Activated T-cell treated with anti-CD3 and anti-CD28 coated beads, Interleukin-2, amount 50 U/mL, for 72 hours (primary cell): ENCODE results near the gene BTN2A1. TPM values are rescaled to one million over a fixed set of nuclear protein-coding genes. Genes with fewer than 3 reads are reported as not detected.

Experiments used
- ATAC-seq, 2 donors: fragments of 150-1000 bp; cut with Tn5 transposase; replicated peaks in 1 of 2; 2 replicates each; pipeline ENCODE4 v1.10.0; 2021; ENCODE audit warnings: moderate library complexity in 2 of 2, mild to moderate bottlenecking in 1 of 2
- DNase-seq, 2 donors: peaks; one replicate each; pipeline ENCODE4 v3.0.0; 2021 to 2022; ENCODE audit warnings: mixed read lengths in 1 of 2
- H3K27ac Mint-ChIP-seq: one replicate; pipeline ENCODE4 v1.8.0; 2022; ENCODE audit warnings: mild to moderate bottlenecking, moderate library complexity, mixed read lengths
- H3K27me3 Mint-ChIP-seq: one replicate; pipeline ENCODE4 v1.8.0; 2022; ENCODE audit warnings: low read depth, mixed read lengths
- H3K36me3 Mint-ChIP-seq, 2 donors: one replicate each; pipeline ENCODE4 v1.8.0; 2022; ENCODE audit warnings: mixed read lengths in 2 of 2, mild to moderate bottlenecking in 1 of 2; ENCODE audit not compliant: insufficient read depth in 2 of 2
- H3K4me1 Mint-ChIP-seq: one replicate; pipeline ENCODE4 v1.8.0; 2022; ENCODE audit warnings: low read depth, mixed read lengths
- H3K4me3 Mint-ChIP-seq, 2 donors: one replicate each; pipeline ENCODE4 v1.8.0; 2022; ENCODE audit warnings: mild to moderate bottlenecking in 2 of 2, mixed read lengths in 2 of 2, moderate library complexity in 2 of 2
- H3K9me3 Mint-ChIP-seq, 2 donors: one replicate each; pipeline ENCODE4 v1.8.0; 2022; ENCODE audit warnings: mixed read lengths in 2 of 2
- total RNA-seq, 2 donors: library from RNA; stranded (reverse); gene quantifications; one replicate each; pipeline ENCODE4 v1.2.3, GENCODE V29; 2022

The BTN2A1 gene
- total RNA-seq, 2 donors from 2014 or later = 24.3 to 25.7 TPM

DNA sequence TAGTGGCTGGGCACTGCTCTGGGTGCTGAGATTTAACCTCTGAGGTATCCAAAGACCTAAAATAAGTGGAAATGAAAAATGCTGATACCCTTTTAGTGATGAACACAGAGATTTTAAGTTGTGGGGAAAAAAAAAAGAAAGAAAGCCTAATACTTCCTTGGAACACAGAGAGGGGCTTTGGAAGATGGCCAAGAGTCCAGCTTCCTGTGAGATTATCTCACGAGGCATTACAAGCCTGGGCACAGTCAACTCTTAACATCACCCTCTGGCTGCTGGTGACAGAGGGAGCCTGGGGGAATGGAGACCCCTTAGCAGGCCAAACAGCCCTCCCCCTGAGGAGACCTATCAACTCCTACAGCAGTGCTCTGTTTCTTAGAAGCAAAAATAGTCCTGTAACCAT is 19.7 kb downstream of the BTN2A1 start:
- peak overlapping the region in 1 of 2 donors; percentile 42 for H3K4me3 Mint-ChIP-seq
- no peak overlapping the region for H3K27ac Mint-ChIP-seq
- peaks cover 7 to 17% of the 10 kb centered on the region in 2 donors for H3K36me3 Mint-ChIP-seq
- H3K4me1 Mint-ChIP-seq = peaks cover 49% of the 10 kb centered on the region
- no peak for DNase-seq
- H3K9me3 Mint-ChIP-seq = peaks cover 3 to 4% of the 10 kb centered on the region in 2 donors
- H3K27me3 Mint-ChIP-seq = no peaks in the 10 kb centered on the region
- no peak for ATAC-seq

DNA sequence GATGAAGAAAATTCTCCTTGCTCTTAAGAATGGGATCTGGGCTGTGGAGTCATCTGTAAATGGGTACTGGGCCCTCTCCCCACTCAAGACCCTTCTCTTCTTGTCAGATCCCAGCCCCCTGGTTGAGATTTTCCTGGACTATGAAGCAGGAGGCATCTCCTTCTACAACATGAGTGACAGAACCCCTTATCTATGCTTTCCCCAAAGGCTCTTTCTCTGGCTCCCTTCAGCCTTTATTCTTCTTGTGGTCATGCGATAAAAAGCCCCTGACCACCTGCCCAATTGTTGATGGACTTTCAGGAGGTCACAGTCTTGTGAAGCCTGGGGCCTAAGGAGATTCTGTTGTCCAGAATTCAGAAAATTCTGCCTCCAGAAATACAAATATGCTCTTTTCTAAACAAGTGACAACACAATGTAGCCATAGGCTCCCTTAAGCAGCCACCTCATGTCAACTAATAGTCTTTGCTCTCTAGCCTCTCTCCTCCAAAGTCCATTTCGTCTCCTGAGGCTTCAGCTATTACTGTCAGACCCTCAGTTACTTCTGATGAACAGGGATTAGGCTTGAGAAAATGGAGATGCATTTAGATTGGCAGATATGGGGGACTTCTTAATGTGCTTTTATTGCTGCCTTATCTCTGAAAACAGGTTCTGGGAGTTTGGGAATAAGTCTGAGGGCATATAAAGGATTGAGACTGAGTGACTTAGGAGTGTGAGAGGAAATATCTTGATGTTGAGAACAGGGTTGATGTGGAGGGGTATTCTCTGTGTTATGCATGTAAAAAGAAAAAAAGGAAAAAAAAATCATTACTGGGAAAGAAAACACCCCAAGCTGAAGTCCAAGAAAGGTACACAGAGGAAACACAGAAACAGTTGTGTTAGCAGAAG is 20.6 kb downstream of the BTN2A1 start:
- Mint-ChIP-seq H3K27ac (no peak overlapping the region), H3K4me1 (peaks cover 40% of the 10 kb centered on the region), H3K36me3 (peaks cover 3 to 13% of the 10 kb centered on the region in 2 donors), H3K27me3 (no peaks in the 10 kb centered on the region), H3K4me3 (no peak overlapping the region), H3K9me3 (no peaks in the 10 kb centered on the region)
- DNase-seq (no peak), ATAC-seq (no peak)

DNA sequence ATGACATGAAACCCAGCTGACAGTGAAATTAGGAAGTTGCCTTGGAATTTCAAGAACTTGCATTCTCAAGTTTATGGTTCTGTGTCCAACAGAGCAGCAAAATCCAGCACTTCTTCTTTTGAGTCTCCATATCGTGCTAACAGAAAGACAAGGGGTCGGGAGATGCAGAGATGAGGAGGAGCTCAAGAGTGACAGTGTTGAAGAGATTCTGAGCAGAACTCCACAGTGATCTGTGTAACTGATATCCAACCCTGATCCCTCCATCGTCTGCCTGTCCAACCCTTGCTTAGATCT is 21.2 kb downstream of the BTN2A1 start:
- peaks cover 35% of the 10 kb centered on the region for H3K4me1 Mint-ChIP-seq
- H3K27me3 Mint-ChIP-seq = no peaks in the 10 kb centered on the region
- DNase-seq = no peak
- no peak overlapping the region for H3K27ac Mint-ChIP-seq
- H3K36me3 Mint-ChIP-seq = peaks cover 3 to 11% of the 10 kb centered on the region in 2 donors
- no peaks in the 10 kb centered on the region for H3K9me3 Mint-ChIP-seq
- ATAC-seq = no peak
- H3K4me3 Mint-ChIP-seq = no peak overlapping the region

DNA sequence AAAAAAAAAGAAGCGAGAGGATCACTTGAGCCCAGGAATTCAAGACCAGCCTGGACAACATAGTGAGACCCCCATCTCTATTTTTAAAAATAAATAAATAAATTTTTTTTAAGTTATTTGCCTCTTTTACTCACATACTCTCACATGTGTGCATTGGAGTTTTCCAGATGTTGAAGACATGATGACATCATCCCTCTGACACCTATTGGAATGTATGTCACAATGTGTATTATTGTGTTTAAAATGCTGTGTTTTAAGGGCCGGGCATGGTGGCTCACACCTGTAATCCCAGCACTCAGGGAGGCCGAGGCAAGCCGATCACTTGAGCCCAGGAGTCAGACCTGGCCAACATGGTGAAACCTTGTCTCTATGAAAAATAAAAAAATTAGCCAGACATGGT is 24.6 kb downstream of the BTN2A1 start:
- no peak overlapping the region for H3K4me3 Mint-ChIP-seq
- peaks cover 0 to 2% of the 10 kb centered on the region in 2 donors for H3K9me3 Mint-ChIP-seq
- H3K27ac Mint-ChIP-seq = no peak overlapping the region
- ATAC-seq = no peak
- no peaks in the 10 kb centered on the region for H3K27me3 Mint-ChIP-seq
- H3K4me1 Mint-ChIP-seq = peaks cover 9% of the 10 kb centered on the region
- no peak for DNase-seq
- peaks cover 0 to 2% of the 10 kb centered on the region in 2 donors for H3K36me3 Mint-ChIP-seq

DNA sequence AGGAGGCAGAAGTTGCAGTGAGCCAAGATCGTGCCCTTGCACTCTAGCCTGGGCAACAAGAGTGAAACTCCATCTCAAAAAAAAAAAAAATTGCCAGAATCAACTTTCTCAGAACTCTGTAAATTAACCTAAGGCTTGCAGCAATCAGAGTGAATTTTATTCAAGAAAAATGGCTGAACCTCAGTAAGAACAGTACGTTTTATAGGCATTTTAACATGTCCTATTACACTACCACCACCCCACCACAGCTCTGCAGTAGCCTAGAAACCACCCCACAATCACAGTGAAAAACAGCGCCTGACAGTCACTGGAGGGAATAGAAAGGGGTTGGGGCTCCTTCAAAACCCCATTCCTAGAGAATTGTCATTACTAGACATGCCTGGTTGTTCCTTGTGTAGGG is 26.0 kb downstream of the BTN2A1 start:
- no peak overlapping the region for H3K27ac Mint-ChIP-seq
- H3K4me3 Mint-ChIP-seq = no peak overlapping the region
- peaks cover 7% of the 10 kb centered on the region for H3K4me1 Mint-ChIP-seq
- no peaks in the 10 kb centered on the region for H3K27me3 Mint-ChIP-seq
- H3K9me3 Mint-ChIP-seq = peaks cover 2 to 8% of the 10 kb centered on the region in 2 donors
- no peak for DNase-seq
- no peak for ATAC-seq
- peaks cover 3 to 4% of the 10 kb centered on the region in 2 donors for H3K36me3 Mint-ChIP-seq

DNA sequence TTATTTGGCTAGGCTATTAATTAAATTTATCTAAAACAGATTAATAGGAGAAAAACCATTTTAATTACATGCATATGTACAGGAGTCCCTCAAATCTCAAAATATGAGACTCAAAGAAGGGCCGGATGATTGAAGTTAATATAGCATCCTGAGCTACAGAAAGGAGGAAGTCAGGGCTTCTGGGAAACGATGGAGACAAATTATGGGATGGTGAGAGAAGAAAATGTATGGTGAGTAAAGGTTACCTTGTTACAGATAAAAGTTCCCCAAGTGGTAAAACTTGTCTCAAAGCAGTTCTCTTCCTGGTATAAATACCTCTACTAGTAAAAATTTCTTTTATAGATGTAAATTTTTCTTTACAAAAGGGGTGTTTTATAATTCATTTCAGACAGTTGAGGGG is 26.4 kb downstream of the BTN2A1 start:
- ATAC-seq (no peak), DNase-seq (no peak)
- Mint-ChIP-seq H3K4me3 (no peak overlapping the region), H3K27me3 (no peaks in the 10 kb centered on the region), H3K9me3 (peaks cover 2 to 8% of the 10 kb centered on the region in 2 donors), H3K27ac (no peak overlapping the region), H3K36me3 (peaks cover 3 to 7% of the 10 kb centered on the region in 2 donors), H3K4me1 (peaks cover 7% of the 10 kb centered on the region)

DNA sequence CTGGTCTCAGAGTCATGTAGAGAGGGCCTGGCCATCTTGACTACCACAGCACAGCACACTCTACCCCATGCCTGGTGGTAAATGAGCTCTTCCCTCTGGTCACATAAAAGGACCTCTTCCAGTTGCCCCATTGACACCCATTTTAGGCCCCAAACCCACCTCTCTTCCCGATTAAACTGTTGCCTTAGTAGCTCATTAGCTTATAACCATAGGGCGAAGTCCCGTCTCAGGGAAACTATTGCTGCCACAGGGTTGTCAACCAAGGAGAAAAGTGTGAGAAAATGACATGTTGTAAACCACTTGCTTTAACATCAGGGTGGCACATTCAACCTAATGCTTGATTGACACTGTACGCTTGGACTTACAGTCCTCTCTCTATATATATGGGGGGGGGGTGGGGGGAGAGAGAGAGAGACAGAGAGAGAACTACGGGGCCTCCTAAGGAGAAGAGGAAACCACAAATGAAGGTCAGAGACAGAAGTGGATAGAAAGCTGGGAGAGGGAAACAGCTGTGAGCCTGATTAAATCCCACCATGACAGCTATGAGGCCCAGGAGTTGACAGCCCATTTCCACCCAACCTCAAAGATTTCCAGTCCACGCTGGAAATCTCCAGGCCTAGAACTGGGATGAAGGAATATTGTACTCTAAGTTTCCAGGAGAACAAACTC is 27.5 kb downstream of the BTN2A1 start:
- peaks cover 3 to 7% of the 10 kb centered on the region in 2 donors for H3K36me3 Mint-ChIP-seq
- ATAC-seq (no peak), DNase-seq (no peak)
- no peak overlapping the region for H3K4me3 Mint-ChIP-seq
- no peaks in the 10 kb centered on the region for H3K27me3 Mint-ChIP-seq
- no peak overlapping the region for H3K27ac Mint-ChIP-seq
- peaks cover 7% of the 10 kb centered on the region for H3K4me1 Mint-ChIP-seq
- peaks cover 2 to 8% of the 10 kb centered on the region in 2 donors for H3K9me3 Mint-ChIP-seq

DNA sequence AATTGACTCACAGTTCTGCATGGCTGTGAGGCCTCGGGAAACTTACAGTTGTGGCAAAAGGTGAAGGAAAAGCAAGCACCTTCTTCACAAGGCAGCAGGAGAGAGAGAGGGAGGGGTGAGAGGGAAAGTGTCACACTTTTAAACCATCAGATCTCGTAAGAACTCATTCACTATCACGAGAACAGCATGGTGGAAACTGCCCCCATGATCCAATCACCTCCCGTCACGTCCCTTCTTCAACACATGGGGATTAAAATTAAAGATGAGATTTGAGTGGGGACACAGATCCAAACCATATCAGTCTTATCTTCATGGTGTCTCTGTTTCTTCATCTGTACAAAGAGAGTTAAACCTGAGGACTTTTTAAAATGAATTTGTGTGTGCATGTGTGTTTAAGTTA is 28.6 kb downstream of the BTN2A1 start:
- DNase-seq = no peak
- peaks cover 10% of the 10 kb centered on the region for H3K4me1 Mint-ChIP-seq
- H3K9me3 Mint-ChIP-seq = peaks cover 2 to 8% of the 10 kb centered on the region in 2 donors
- no peaks in the 10 kb centered on the region for H3K27me3 Mint-ChIP-seq
- H3K36me3 Mint-ChIP-seq = peaks cover 3 to 7% of the 10 kb centered on the region in 2 donors
- H3K4me3 Mint-ChIP-seq = no peak overlapping the region
- no peak for ATAC-seq
- no peak overlapping the region for H3K27ac Mint-ChIP-seq

DNA sequence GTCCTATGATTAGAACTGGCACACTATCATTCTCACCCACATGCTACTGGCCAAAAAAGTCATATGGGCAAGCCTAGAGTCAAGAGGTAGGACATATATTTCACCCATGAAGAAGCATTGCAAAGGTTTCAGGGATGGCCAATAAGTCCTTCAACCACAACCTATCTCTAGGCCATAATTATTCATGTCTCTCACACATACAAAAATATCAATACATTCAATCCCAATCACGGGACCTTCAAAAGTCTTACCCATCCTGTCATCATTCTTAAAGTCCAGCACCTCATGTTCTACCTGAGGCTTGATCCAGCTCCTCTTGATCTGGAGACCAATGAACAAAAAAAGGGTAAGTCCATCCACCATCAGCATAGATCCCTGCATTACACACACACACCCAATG is 29.7 kb downstream of the BTN2A1 start:
- no peak for ATAC-seq
- H3K27me3 Mint-ChIP-seq = no peaks in the 10 kb centered on the region
- no peak for DNase-seq
- peaks cover 3 to 7% of the 10 kb centered on the region in 2 donors for H3K36me3 Mint-ChIP-seq
- no peak overlapping the region for H3K27ac Mint-ChIP-seq
- peaks cover 6% of the 10 kb centered on the region for H3K4me1 Mint-ChIP-seq
- H3K4me3 Mint-ChIP-seq = no peak overlapping the region
- H3K9me3 Mint-ChIP-seq = peaks cover 2 to 8% of the 10 kb centered on the region in 2 donors

DNA sequence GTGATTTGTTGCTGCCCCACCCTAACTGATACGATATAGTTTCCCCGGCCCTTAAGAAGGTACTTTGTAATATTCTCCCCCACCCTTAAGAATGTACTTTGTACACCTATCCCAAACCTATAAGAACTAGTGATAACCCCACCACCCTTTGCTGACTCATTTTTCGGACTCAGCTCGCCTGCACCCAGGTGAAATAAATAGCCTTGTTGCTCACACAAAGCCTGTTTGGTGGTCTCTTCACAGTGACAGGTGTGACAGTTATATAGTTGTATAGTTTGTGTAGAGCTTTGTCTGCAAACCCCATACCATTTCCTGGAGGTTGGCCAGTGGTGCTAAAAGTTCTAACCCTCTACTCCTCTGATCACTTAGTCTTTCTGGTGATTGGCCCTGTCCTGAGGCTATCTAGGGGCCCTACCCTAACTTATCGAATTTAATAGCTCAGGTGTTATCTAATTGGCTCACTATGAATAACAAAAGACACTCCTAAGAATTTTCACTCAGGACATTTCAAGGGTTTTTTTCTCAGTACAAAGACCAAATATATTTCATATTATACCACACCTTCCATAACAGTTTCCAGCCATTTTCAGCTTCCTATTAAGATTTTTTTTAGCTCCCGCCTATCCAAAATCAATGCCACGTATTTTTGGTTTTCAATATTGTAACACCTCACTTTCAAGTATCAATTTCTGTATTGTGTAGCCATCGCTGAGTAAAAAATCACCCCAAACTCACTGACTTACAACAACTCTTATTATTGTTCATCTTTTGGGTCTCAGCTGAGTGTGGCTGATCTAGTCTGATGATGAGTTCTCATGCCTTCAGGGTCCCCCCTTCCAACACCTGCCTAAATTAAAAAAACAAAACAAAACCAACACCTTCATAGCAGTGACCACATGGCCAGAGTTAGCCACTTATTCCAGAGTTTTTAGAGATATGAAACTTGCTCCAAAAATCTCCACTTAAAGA is 32.5 kb downstream of the BTN2A1 start:
- peak overlapping the region; percentile 22 for H3K27ac Mint-ChIP-seq
- H3K27me3 Mint-ChIP-seq = no peaks in the 10 kb centered on the region
- H3K9me3 Mint-ChIP-seq = peaks cover 2 to 8% of the 10 kb centered on the region in 2 donors
- H3K4me1 Mint-ChIP-seq = peaks cover 26% of the 10 kb centered on the region
- DNase-seq (no peak), ATAC-seq (peak in 1 of 2 donors; percentile 75)
- H3K4me3 Mint-ChIP-seq = peak overlapping the region in 1 of 2 donors; percentile 49
- H3K36me3 Mint-ChIP-seq = peaks cover 3 to 7% of the 10 kb centered on the region in 2 donors

DNA sequence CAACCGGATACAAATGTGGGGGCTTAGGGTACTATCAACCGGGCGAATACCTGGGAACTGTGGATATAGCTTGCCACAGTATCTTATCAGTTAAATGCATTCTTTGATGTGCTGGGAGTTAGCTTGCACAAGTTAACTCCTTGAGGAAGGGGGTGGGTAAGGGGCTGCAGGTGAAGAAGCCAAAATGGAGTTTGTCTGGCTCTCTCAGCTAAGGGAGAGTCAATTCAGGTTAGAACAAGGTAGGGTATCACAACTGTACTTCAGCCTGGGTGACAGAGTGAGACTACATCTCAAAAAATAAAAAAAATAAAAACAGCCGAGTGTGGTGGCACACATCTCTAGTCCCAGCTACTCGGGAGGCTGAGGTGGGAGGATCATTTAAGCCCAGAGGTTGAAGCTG is 33.8 kb downstream of the BTN2A1 start:
- no peak overlapping the region for H3K27ac Mint-ChIP-seq
- peaks cover 3 to 5% of the 10 kb centered on the region in 2 donors for H3K36me3 Mint-ChIP-seq
- peaks cover 2 to 8% of the 10 kb centered on the region in 2 donors for H3K9me3 Mint-ChIP-seq
- DNase-seq = no peak
- peaks cover 26% of the 10 kb centered on the region for H3K4me1 Mint-ChIP-seq
- H3K27me3 Mint-ChIP-seq = no peaks in the 10 kb centered on the region
- no peak overlapping the region for H3K4me3 Mint-ChIP-seq
- no peak for ATAC-seq

DNA sequence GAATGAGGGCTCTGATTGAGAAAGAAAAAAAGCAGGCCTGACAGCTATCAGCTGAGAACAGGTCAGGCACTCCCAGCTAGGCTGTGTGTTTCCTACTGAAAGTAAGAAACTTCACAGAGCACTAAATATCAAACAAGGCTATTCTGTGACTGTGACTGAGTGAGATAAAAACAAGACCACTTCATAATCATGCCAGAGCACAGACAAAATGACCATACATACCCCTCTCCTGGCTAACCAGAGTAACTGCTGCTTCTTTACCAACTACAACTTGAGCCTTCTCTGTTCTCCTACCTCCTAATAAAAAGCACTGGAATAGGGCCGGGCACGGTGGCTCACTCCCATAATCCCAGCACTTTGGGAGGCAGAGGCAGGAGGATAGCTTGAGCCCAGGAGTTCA is 35.5 kb downstream of the BTN2A1 start:
- no peak for DNase-seq
- no peaks in the 10 kb centered on the region for H3K27me3 Mint-ChIP-seq
- no peak overlapping the region for H3K4me3 Mint-ChIP-seq
- H3K9me3 Mint-ChIP-seq = no peaks in the 10 kb centered on the region
- H3K4me1 Mint-ChIP-seq = peaks cover 26% of the 10 kb centered on the region
- no peak overlapping the region for H3K27ac Mint-ChIP-seq
- ATAC-seq = peak; percentile 68 to 78
- H3K36me3 Mint-ChIP-seq = peaks cover 0 to 3% of the 10 kb centered on the region in 2 donors
